Measurements from ENCODE around the gene LYRM4. TPM values are rescaled to one million over a fixed set of nuclear protein-coding genes. Genes with fewer than 3 reads are reported as not detected.

LYRM4 gene
- polyA plus RNA-seq, 1 donor from 2014 or later: 29.3 TPM

- Histone ChIP-seq H3K4me2 (ENCODE audit: low read length) (no peak overlapping the region), H3K36me3 (ENCODE audit: insufficient read depth, low read length) (no peaks in the 10 kb centered on the region), H3F3A (ENCODE audit: insufficient read depth, low read length, poor library complexity, severe bottlenecking) (no peaks in the 10 kb centered on the region), H3K4me3 (ENCODE audit: low read length) (no peak overlapping the region), H3K9ac (ENCODE audit: low read length) (no peak overlapping the region), H3K79me2 (replicated peaks; ENCODE audit: insufficient read depth, low read length) (no peaks in the 10 kb centered on the region), H3K27me3 (ENCODE audit: insufficient read depth, low read depth, low read length) (no peaks in the 10 kb centered on the region), H4K20me1 (ENCODE audit: insufficient read depth) (no peaks in the 10 kb centered on the region), H3K9me3 (ENCODE audit: low read length) (no peaks in the 10 kb centered on the region), H2AFZ (ENCODE audit: low read depth, low read length) (no peak overlapping the region), H3K9me2 (ENCODE audit: insufficient read depth, low read length) (no peaks in the 10 kb centered on the region), H3K27ac (ENCODE audit: low read length) (no peak overlapping the region)
- TF ChIP-seq EZH2 (IDR thresholded peaks at IDR 0.05; ENCODE audit: borderline replicate concordance, insufficient read depth, low read length, poor library complexity, severe bottlenecking) (no peak), RAD21 (conservative IDR thresholded peaks at IDR 0.05) (no peak), MXI1 (conservative IDR thresholded peaks at IDR 0.05; ENCODE audit: poor library complexity, severe bottlenecking) (no peak), POLR2AphosphoS5 (IDR thresholded peaks at IDR 0.05) (no peak), REST (IDR thresholded peaks at IDR 0.05; ENCODE audit: borderline replicate concordance) (no peak), EP300 (conservative IDR thresholded peaks at IDR 0.05; ENCODE audit: poor library complexity, severe bottlenecking) (no peak), TAF1 (IDR thresholded peaks at IDR 0.05; ENCODE audit: low read depth) (no peak), SMC3 (conservative IDR thresholded peaks at IDR 0.05; ENCODE audit: poor library complexity) (no peak)
These were observed 108.3 kb downstream of the LYRM4 start for GRCh38 chr6:5152460-5152859.

- no peaks in the 10 kb centered on the region for H3F3A ChIP-seq (ENCODE audit: insufficient read depth, low read length, poor library complexity, severe bottlenecking)
- no peak overlapping the region for H3K9ac ChIP-seq (ENCODE audit: low read length)
- no peaks in the 10 kb centered on the region for H3K36me3 ChIP-seq (ENCODE audit: insufficient read depth, low read length)
- H3K4me2 ChIP-seq (ENCODE audit: low read length): no peak overlapping the region
- H2AFZ ChIP-seq (ENCODE audit: low read depth, low read length): no peak overlapping the region
- no peak overlapping the region for H3K4me3 ChIP-seq (ENCODE audit: low read length)
- no peak for TF ChIP-seq REST (IDR thresholded peaks at IDR 0.05; ENCODE audit: borderline replicate concordance)
- TF ChIP-seq POLR2AphosphoS5 (IDR thresholded peaks at IDR 0.05): no peak
- no peak for TF ChIP-seq TAF1 (IDR thresholded peaks at IDR 0.05; ENCODE audit: low read depth)
- TF ChIP-seq CTCF (IDR thresholded peaks at IDR 0.05; ENCODE audit: poor library complexity, severe bottlenecking): no peak
- H3K27ac ChIP-seq (ENCODE audit: low read length): no peak overlapping the region
- no peaks in the 10 kb centered on the region for H3K9me2 ChIP-seq (ENCODE audit: insufficient read depth, low read length)
- no peaks in the 10 kb centered on the region for H3K9me3 ChIP-seq (ENCODE audit: low read length)
- H4K20me1 ChIP-seq (ENCODE audit: insufficient read depth): no peaks in the 10 kb centered on the region
- H3K79me2 ChIP-seq (replicated peaks; ENCODE audit: insufficient read depth, low read length): no peaks in the 10 kb centered on the region
- no peaks in the 10 kb centered on the region for H3K27me3 ChIP-seq (ENCODE audit: insufficient read depth, low read depth, low read length)
These were observed 108.8 kb downstream of the LYRM4 start for GRCh38 chr6:5151955-5152401.

All from neural cell (in vitro differentiated cells).